ENCODE measurements around the gene DDX52. TPM values are rescaled to one million over a fixed set of nuclear protein-coding genes. Genes with fewer than 3 reads are reported as not detected.
"Not testable (repeated sequence)": the region's sequence is repeated elsewhere in the genome, so short reads cannot be mapped to it uniquely, and the experiment has no call there.

The DDX52 gene
- total and polyA plus RNA-seq, 2 of the 8 experiments (the other 6 are each of a cell fraction or from before 2014, with no cell fraction given), result 10.0 to 45.9 TPM

- not testable (repeated sequence) for H3K27ac ChIP-seq (ENCODE audit: low read depth, low read length)
Measured at GRCh38 chr17:37616430-37616829, 26.8 kb downstream of the DDX52 start.

More at GRCh38 chr17:37616430-37616829, 26.8 kb downstream of the DDX52 start:
- DNase-seq (ENCODE audit: low read depth in 1 of 2, low spot score in 2 of 2); H4K8ac ChIP-seq (ENCODE audit: extremely low read depth, insufficient read depth, low read length); CTCF ChIA-PET (ENCODE audit: partially characterized antibody); H3K4me2 ChIP-seq (ENCODE audit: insufficient read depth in 1 of 2, low read depth in 2 of 2, low read length in 2 of 2); H3K9ac ChIP-seq (replicated peaks in 1 of 4; ENCODE audit: extremely low read depth in 1 of 4, low read depth in 3 of 4, low read length in 3 of 4); H2BK20ac ChIP-seq (ENCODE audit: low read length); H4K91ac ChIP-seq (replicated peaks; ENCODE audit: insufficient read length, low read length); H3K4me3 ChIP-seq (ENCODE audit: extremely low read depth in 1 of 4, insufficient read depth in 2 of 4, low read depth in 3 of 4, low read length in 4 of 4); FAIRE-seq; H4K20me1 ChIP-seq (replicated peaks in 1 of 2; ENCODE audit: control insufficient read depth in 1 of 2, insufficient read depth in 2 of 2, low read length in 2 of 2); H3K27me3 ChIP-seq (replicated peaks in 1 of 4; ENCODE audit: control insufficient read depth in 3 of 4, extremely low read depth in 1 of 4, insufficient read depth in 3 of 4, low read length in 3 of 4); H3K23me2 ChIP-seq (ENCODE audit: low read depth, low read length); H3K79me1 ChIP-seq (ENCODE audit: low read depth, low read length); H3K14ac ChIP-seq (ENCODE audit: insufficient read length); H3K79me2 ChIP-seq (ENCODE audit: control insufficient read depth in 1 of 2, insufficient read depth in 2 of 2, low read length in 2 of 2); H2AK5ac ChIP-seq (ENCODE audit: low read depth, low read length); H3K23ac ChIP-seq (ENCODE audit: insufficient read length); H3K9me3 ChIP-seq (ENCODE audit: insufficient read depth in 2 of 2, low read depth in 1 of 2, low read length in 1 of 2); H4K5ac ChIP-seq (ENCODE audit: insufficient read length, low read depth, low read length); H2BK5ac ChIP-seq (ENCODE audit: low read depth, low read length); H2AFZ ChIP-seq (ENCODE audit: low read length); H3K56ac ChIP-seq (replicated peaks; ENCODE audit: insufficient read length, low read depth, low read length); H2BK120ac ChIP-seq (replicated peaks; ENCODE audit: low read depth, low read length); H3K18ac ChIP-seq (ENCODE audit: extremely low read depth, low read length); H2BK15ac ChIP-seq (ENCODE audit: low read length); POLR2A ChIA-PET (ENCODE audit: partially characterized antibody); H3K4ac ChIP-seq (replicated peaks; ENCODE audit: insufficient read length, low read depth, low read length); H3K4me1 ChIP-seq (replicated peaks in 1 of 4; ENCODE audit: control insufficient read depth in 3 of 4, insufficient read depth in 4 of 4, low read length in 3 of 4); H2BK12ac ChIP-seq (ENCODE audit: low read depth, low read length): not testable (repeated sequence)
- WGBS, 2 experiments (ENCODE audit: extremely low coverage in 1 of 2, insufficient coverage in 1 of 2, insufficient read length in 1 of 2, insufficient replicate concordance in 2 of 2, low coverage in 1 of 2, low lambda C conversion rate in 2 of 2, missing lambda C conversion rate in 1 of 2), result 94% methylated on average over 6 of the region's 6 CpGs; no CpG with 5 or more reads in 1 of the 2 experiments
- peaks cover 9 to 75% (median 33%) of the 10 kb centered on the region in 4 experiments for H3K36me3 ChIP-seq (ENCODE audit: control insufficient read depth in 2 of 4, insufficient read depth in 4 of 4, low read length in 3 of 4)

Data from H1 (cell line).